OCI-LY7 (cell line): ENCODE data around the gene GYS1. TPM values are rescaled to one million over a fixed set of nuclear protein-coding genes. Genes with fewer than 3 reads are reported as not detected.
A peak's percentile ranks its signal among the peaks of the same experiment; 100 is the strongest.

Experiments
- BruUV-seq: library from RNA; stranded (reverse); fragments of 400-500 nt; replicated peaks from 2 replicates; lab custom pipeline; 2021; lab: Mats Ljungman, UMichigan
- CTCF ChIA-PET: fragments of 300-600 bp; sonication (Branson Sonifier 250); formaldehyde crosslinking; loops from one replicate; lab custom pipeline; 2022; ENCODE audit warnings: antibody characterized with exemption; ENCODE audit not compliant: unreplicated experiment; lab: Charles Lee
- POLR2A ChIA-PET: fragments of 300-600 bp; sonication (Branson Sonifier 250); formaldehyde crosslinking; loops from one replicate; lab custom pipeline; 2022; ENCODE audit warnings: antibody characterized with exemption; lab: Charles Lee
- DNase-seq: peaks from one replicate; pipeline ENCODE4 v3.0.0-alpha.2; 2015; ENCODE audit warnings: low spot score
- H2AFZ ChIP-seq: fragments of 200-600 bp; sonication (generic), shearing (Covaris generic); 2 replicates; pipeline ENCODE4 v1.6.1; 2014; ENCODE audit warnings: mild to moderate bottlenecking, antibody characterized with exemption, low read length, moderate library complexity
- H3K27ac ChIP-seq: fragments of 200-600 bp; sonication (generic); 2 replicates; pipeline ENCODE4 v1.5.1; 2014; ENCODE audit warnings: mixed run types, low read depth, mild to moderate bottlenecking, moderate library complexity, low read length, inconsistent platforms; ENCODE audit not compliant: poor library complexity, severe bottlenecking
- H3K36me3 ChIP-seq: fragments of 200-600 bp; sonication (generic); 2 replicates; pipeline ENCODE4 v1.6.1; 2014; ENCODE audit warnings: mild to moderate bottlenecking, antibody characterized with exemption, low read length, moderate library complexity, mixed read lengths; ENCODE audit not compliant: insufficient read depth
- H3K4me1 ChIP-seq: fragments of 200-600 bp; sonication (generic); 2 replicates; pipeline ENCODE4 v1.5.1; 2014; ENCODE audit warnings: mild to moderate bottlenecking, low read length; ENCODE audit not compliant: insufficient read depth, poor library complexity, severe bottlenecking
- H3K4me2 ChIP-seq: fragments of 200-600 bp; sonication (generic); 2 replicates; pipeline ENCODE4 v1.6.1; 2014; ENCODE audit warnings: mild to moderate bottlenecking, low read length
- H3K4me3 ChIP-seq: fragments of 200-600 bp; sonication (generic); 2 replicates; pipeline ENCODE4 v1.5.1; 2014; ENCODE audit warnings: mild to moderate bottlenecking, low read depth, low read length; ENCODE audit not compliant: poor library complexity, severe bottlenecking
- H3K79me2 ChIP-seq: fragments of 200-600 bp; sonication (generic); 2 replicates; pipeline ENCODE4 v1.6.1; 2016; ENCODE audit warnings: low read depth, mild to moderate bottlenecking, low read length, moderate library complexity, mixed read lengths; ENCODE audit not compliant: insufficient read depth
- H3K9me2 ChIP-seq: fragments of 200-600 bp; sonication (generic); 2 replicates; pipeline ENCODE4 v1.6.1; 2016; ENCODE audit warnings: mild to moderate bottlenecking, low read length, mixed read lengths; ENCODE audit not compliant: insufficient read depth
- H3K9me3 ChIP-seq: fragments of 200-600 bp; sonication (generic); 2 replicates; pipeline ENCODE4 v1.6.1; 2014; ENCODE audit warnings: mild to moderate bottlenecking, mixed run types, low read length, mixed read lengths
- H4K20me1 ChIP-seq: fragments of 200-600 bp; sonication (generic); 2 replicates; pipeline ENCODE4 v1.6.1; 2014; ENCODE audit warnings: mild to moderate bottlenecking, antibody characterized with exemption, low read length, moderate library complexity, mixed read lengths; ENCODE audit not compliant: insufficient read depth
- CTCF ChIP-seq: fragments of 200-600 bp; sonication (generic); conservative IDR thresholded peaks from 2 replicates; pipeline ENCODE4 v1.5.1; 2014; ENCODE audit warnings: mild to moderate bottlenecking, antibody characterized with exemption, low read length, moderate library complexity, mixed read lengths
- EZH2phosphoT487 ChIP-seq: fragments of 200-600 bp; sonication (generic); IDR thresholded peaks from 2 replicates; pipeline ENCODE4 v1.6.1; 2018; ENCODE audit warnings: low read depth, borderline replicate concordance, mild to moderate bottlenecking, mixed run types, antibody characterized with exemption, low read length, moderate library complexity, mixed read lengths
- intact Hi-C: fragments of 100-400 bp; cut with micrococcal nuclease; formaldehyde crosslinking; loops from one replicate; pipeline ENCODE4 v1.10.0; 2022; ENCODE audit not compliant: unreplicated experiment
- total RNA-seq, 2 experiments: library from RNA; depleted of rRNA in 1 of 2; stranded (reverse); fragments of >200 nt in 1 of 2; shearing (Covaris generic) in 1 of 2; gene quantifications; 2 replicates each; pipeline ENCODE4 v1.2.3, GENCODE V29; 2014 to 2022

Gene GYS1
- total RNA-seq, 2 experiments from 2014 or later, result 20.0 to 29.9 TPM

GRCh38 chr19:48994035-48994386 is 902 bp upstream of the GYS1 start:
- Histone ChIP-seq H2AFZ (peak overlapping the region; percentile 56; the same call in 1 of the 2 replicates), H3K4me3 (peak overlapping the region; percentile 97), H3K9me2 (no peaks in the 10 kb centered on the region), H3K27ac (peak overlapping the region; percentile 77), H4K20me1 (peaks cover 4% of the 10 kb centered on the region; the same call in 1 of the 2 replicates), H3K36me3 (peaks cover 32% of the 10 kb centered on the region), H3K4me1 (peaks cover 21% of the 10 kb centered on the region), H3K4me2 (peak overlapping the region; percentile 78), H3K9me3 (no peaks in the 10 kb centered on the region), H3K79me2 (peaks cover 61% of the 10 kb centered on the region)
- ChIA-PET POLR2A (interaction anchor here (1.0 to 1.5 kb wide), 6 partner anchors 11 to 183 kb away, joined by 3 to 7 read pairs (median 4); partner anchors contain the start of genes BAX and BCAT2), CTCF (interaction anchor here (0.6 to 1.3 kb wide), 3 partner anchors 26 to 178 kb away, joined by 3 to 4 read pairs (median 4); no protein-coding TSS in a partner anchor)
- TSS peak; percentile 80 for BruUV-seq
- no peak for DNase-seq
- TF ChIP-seq EZH2phosphoT487, result no peak
- intact Hi-C loops, result no loop called here

GRCh38 chr19:48992581-48993174 is 431 bp downstream of the GYS1 start:
- Histone ChIP-seq H3K36me3 (peaks cover 35% of the 10 kb centered on the region), H3K4me1 (peaks cover 21% of the 10 kb centered on the region), H3K79me2 (peaks cover 54% of the 10 kb centered on the region), H3K4me3 (peak overlapping the region; percentile 97), H3K9me3 (no peaks in the 10 kb centered on the region), H3K27ac (peak overlapping the region; percentile 49), H3K9me2 (no peaks in the 10 kb centered on the region), H4K20me1 (peaks cover 4% of the 10 kb centered on the region; the same call in 1 of the 2 replicates), H2AFZ (peak overlapping the region; percentile 45; the same call in 1 of the 2 replicates), H3K4me2 (peak overlapping the region; percentile 92)
- POLR2A ChIA-PET, result interaction anchor here (0.5 to 1.3 kb wide), 9 partner anchors 8 to 182 kb away, joined by 3 to 6 read pairs (median 3); partner anchors contain the start of genes BAX, BCAT2 and DHDH
- no peak for TF ChIP-seq EZH2phosphoT487
- no peak for TF ChIP-seq CTCF
- peak; percentile 38 for DNase-seq
- intact Hi-C loops, result no loop called here
- CTCF ChIA-PET, result interaction anchor here (1.3 kb wide), 1 partner anchor 25 kb away, joined by 4 read pairs; no protein-coding TSS in a partner anchor
- BruUV-seq, result no TSS peak

GRCh38 chr19:48991873-48992580 is 1.1 kb downstream of the GYS1 start:
- H3K36me3 ChIP-seq, result peaks cover 30% of the 10 kb centered on the region
- H3K9me3 ChIP-seq, result no peaks in the 10 kb centered on the region
- peak overlapping the region; percentile 49 for H3K27ac ChIP-seq
- 0 out of 2 replicates have a peak, but pooled peaks cover 4% of the 10 kb centered on the region for H4K20me1 ChIP-seq
- intact Hi-C loops, result no loop called here
- no peak for TF ChIP-seq EZH2phosphoT487
- TF ChIP-seq CTCF, result no peak
- CTCF ChIA-PET, result no interaction called here
- BruUV-seq, result no TSS peak
- DNase-seq, result no peak
- POLR2A ChIA-PET, result interaction anchor here (0.5 kb wide), 1 partner anchor 9 kb away, joined by 3 read pairs; no protein-coding TSS in a partner anchor
- peaks cover 21% of the 10 kb centered on the region for H3K4me1 ChIP-seq
- no peaks in the 10 kb centered on the region for H3K9me2 ChIP-seq
- H3K79me2 ChIP-seq, result peaks cover 48% of the 10 kb centered on the region
- peak overlapping the region; percentile 97 for H3K4me3 ChIP-seq
- peak overlapping the region; percentile 45; the same call in 1 of the 2 replicates for H2AFZ ChIP-seq
- H3K4me2 ChIP-seq, result peak overlapping the region; percentile 92
